ENCODE results near the gene RADIL.

RADIL gene

DNA sequence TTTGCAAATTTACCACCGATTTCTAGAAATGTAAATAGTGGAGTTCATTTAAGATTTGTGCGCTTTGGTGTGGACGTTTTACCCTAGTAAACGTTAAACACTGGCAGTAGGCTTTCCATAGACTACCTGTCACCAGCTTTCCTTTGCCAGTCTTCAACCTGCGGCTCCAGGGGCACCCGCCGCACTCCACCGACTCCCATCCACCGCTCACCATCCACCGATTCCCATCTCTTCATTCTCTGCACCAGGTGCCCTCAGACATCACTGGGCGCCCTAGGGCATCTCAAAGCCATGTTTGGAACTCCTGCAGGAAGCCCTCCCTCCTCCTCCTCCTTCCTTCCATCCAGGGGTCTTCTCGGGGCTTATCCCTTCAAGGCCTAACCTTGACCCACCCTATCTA is 109.5 kb downstream of the RADIL start:
- DNase-seq, result no peak

DNA sequence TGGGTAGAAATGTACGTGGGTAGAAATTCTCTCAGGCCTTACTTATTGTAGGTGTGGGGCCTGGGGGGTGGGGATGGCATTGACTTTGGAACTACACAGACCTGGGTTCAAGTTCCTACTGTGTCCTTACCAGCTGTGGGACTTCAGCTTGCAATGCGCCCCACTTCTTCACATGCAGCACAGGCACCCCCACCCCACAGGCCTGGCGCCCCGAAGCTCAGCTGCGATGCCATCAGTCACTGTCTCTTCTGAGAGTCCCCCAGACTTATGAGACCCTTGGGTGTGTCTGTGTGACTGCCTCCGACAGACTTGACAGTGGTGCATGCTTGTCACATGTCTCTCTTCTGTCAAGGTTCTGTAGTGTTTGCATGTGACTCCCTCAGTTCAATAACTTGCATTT is 111.2 kb downstream of the RADIL start:
- no peak for DNase-seq

DNA sequence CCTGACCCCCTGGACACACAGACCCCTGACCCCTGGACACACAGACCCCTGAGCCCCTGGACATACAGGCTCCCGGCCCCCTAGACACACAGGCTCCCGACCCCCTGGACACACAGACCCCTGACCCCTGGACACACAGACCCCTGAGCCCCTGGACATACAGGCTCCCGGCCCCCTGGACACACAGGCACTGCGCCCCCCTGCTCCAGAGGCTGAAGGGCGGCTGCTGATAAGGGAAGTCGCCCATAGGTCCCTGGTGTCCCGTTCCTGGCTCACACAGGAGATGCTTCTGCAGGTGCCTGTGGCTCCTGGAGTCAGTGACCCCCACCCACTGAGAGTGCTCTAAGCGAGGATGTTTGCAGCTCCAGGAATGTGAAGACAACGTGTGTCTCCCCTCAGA is 111.8 kb downstream of the RADIL start:
- no peak for DNase-seq

DNA sequence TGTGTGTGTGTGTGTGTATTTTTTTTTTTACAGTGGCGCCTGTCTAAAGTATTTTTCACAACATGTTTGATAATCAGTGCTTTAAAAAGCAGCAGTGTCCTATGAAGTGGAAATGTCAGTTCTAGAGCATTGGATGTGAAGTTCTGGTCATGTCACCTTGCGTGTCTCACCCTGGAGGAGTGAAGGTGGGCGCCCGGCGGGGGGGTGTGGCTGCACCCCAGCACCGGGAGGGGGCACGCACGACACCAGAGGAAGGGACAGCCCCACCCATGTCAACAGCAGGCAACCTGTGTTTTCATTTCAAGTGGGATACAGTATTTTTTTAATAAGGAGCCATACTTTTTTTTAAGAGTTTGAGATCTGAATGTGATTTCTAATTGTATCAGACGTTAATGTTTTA is 112.6 kb downstream of the RADIL start:
- no peak for DNase-seq

DNA sequence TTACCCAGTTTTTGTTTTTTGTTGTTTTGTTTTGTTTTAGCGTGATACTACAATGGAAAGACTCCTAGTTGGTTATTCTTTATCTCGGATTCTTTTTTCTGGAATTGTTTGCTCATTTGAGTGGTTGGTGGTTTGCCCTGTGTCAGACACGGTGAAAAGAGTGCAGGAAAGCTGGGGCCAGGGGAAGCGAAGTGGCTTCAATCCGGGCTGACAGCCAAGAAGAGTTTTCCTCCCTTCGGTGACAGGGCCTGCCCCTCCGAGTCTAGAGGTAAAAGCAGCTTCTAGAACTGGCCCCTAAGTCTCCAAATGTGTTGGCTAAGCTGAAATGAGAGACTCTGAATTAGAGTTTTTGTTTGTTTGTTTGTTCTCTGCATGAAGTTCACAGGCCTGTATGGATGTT is 113.8 kb downstream of the RADIL start:
- DNase-seq, result peak; percentile 12 to 53

DNA sequence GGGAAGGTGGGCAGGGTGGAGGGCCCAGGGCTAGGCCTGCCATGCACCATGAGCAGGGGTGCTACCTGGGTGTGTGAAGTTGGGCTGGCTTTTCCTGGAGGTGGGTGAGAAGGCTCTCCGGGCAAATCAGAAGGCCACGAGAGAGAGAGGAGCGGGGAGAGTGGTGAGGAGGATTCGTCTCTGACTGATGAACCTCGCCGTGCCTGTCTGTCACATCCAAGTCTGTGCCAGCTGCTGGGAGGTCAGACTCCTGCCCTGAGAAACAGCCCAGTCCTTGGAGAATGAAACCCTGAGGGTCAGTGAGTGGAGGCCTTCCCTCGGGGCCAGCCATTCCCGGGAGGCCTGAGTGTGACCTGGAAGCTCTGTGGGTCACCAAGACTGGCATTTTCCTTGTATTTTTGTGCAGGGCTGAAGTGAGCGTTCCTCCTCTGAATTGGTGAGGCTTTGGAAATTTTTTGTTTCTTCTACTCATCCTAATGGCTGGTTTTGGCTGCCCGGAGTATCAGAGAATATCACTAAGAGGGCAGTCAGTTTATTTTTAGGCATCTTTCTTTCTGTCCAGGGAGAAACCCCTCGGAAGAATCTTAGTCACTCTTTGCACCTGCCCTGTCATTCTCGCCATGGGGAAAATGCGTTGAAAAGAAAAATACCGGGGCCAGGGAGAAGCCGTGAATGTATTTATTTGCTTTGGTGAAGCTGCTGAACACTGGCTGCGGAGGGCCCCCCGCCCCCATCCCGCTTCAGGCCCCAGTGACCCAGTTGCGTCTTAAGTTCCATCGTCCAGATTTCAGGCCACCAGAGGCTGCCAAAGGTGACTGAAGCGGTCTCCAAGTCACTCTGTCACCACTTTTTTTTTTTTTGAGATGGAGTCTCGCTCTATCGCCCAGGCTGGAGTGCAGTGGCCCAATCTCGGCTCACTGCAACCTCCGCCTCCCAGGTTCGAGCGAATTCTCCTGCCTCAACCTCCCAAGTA is 114.6 kb downstream of the RADIL start:
- no peak for DNase-seq

DNA sequence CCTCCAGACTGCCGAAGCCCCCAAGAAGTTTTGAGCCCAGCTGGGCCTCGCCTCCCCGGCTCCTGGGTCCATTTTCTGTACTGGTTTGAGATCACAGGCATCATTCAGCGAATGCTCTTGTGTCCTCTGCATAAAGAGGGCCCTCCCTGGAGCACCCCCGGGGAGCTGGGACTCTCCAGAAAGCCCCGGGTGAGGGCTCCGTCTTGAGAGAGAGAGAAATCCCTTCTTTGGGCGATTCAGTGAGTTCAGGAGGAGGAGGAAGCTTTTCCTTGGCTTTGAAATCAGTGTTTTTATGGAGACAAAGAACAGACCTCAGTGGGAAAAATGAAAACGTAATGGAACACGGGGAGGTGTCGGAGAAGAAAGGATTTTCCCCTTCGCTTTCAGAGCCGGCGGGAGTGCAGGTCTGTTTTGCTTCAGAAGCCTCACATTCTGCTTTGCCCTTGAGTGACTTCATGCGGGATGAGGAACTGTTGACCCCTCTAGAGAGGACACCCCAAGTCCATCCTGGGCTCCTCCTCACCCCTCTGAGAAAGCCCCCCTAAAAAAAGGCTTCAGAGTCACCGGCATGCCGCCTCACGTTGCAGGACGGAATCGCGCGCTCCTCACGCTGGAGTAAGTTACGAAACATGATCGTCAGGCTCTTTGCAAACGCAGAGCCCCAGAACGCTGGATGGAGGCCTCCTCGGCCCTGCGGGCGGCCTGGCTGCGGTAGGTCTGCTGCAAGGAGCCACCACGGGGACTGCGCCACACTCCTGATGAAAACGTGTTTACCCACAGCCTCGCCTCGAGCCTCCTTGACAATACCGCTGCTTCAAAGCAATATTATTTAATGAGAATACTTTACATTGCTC is 116.6 kb downstream of the RADIL start:
- DNase-seq, result no peak

DNA sequence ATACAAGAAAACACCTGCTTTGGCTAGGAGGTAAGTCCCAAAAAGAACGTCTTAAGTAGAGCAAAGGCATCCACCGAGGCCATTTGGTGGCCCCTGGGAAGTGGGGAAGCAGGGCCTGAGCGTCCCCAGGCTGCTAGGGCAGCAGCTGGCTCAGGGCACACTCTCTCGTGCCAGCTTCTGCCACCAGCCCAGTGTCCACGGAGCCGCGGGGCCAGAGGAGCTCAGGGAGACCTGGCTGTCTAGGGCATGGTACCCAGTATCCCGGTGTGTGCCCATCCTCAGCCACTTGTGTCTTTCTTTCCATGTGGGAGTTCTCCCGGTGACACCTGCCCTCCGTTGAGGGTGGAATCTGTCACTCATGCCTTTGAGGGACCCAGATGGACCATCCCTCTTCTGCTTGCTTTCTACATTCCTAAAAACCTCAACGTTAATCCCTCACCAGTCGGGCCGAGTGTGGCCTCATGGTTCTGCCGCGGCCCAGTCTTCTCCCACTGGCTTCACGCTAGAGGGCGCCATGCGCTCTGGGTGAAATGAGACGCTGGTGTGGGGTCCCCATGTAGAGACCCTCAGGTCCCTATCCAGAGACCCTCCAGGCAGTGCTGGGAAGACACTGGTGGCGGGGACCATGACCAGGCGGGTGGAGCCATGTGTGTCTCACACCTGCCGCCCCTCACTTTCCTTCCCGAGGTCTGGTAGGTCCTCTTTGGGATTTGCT is 117.6 kb downstream of the RADIL start:
- no peak for DNase-seq

DNA sequence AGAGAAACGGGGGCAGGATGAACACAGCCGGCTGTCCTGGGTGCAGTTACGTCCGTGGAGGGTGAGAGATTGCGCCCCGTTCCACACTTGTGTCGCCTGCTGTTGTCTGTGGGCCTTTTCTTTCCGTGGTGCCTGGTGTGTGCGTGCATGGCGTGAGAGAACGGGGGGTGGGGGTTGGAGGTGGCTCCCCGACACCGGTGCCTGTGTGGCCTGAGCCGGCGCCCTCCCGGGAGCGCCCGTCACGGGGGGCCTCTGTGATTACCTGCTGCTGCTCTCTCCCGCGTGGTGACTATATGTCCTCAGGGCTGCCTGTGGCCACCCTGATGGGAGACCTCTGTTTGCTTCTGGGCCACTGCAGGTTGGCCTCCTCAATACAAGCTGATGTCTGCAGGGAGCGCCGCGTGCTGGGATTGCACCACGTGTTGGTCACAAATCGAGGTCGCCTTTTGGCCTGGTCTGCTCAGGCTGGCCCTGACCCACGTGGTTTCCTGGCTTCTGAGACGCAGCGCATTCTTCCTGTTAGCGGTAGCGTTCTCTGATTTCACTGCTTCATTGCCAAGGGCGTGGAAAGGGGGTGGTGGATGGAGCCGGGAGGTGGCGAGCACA is 119.0 kb downstream of the RADIL start:
- DNase-seq, result no peak

DNA sequence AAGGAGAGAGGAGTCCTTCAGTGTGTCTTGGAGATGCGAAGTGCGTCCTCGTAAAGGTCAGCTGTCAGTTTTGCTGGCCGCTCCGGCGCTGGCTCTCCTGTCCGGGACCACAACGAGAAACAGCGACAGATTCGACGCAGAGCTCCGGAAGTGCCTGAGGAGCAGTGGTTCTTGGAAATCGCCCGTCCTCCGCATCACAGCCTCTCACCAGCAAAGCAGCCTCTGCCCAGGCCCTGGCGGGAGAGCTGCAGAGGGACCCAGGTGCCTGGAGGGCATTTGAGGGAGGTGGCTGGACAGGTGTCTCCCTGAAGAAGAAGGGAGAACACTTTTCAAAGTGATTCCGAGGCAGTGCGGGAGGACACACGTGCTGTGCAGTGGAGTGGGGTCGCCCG is 119.7 kb downstream of the RADIL start:
- DNase-seq, result no peak

DNA sequence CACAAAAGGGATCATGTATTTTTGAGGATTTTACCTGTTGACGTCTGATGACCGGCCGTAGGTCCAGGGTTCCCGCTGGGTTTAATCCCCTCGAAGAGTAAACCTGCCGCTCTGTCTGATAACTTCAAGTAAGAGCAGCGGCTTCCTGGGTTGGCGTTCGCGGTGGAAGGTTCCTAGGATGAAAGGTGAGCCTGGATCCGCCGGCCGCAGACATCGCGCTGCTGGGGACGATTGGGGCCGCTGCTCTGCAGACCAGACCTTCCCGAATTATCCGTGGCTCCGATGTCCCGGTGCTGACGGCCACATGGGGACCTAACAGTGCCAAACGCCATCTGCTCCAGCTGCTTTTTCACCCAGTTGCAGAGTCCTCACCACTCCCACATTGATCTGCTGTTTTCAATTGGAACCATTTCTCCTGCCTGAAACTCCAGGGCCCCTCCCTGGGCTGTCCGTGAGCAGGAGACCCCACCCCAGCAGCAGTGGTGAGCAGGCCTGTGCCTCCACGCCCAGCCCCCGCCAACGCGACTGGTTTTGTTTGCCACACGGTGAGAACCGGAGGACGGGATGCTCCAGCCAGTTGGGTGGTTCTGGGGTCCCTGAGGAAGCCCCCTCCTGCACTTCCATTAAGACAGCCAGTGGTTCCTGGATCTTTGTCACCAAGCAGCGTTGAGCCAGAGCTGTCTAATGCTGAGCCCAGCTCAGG is 120.3 kb downstream of the RADIL start:
- no peak for DNase-seq

DNA sequence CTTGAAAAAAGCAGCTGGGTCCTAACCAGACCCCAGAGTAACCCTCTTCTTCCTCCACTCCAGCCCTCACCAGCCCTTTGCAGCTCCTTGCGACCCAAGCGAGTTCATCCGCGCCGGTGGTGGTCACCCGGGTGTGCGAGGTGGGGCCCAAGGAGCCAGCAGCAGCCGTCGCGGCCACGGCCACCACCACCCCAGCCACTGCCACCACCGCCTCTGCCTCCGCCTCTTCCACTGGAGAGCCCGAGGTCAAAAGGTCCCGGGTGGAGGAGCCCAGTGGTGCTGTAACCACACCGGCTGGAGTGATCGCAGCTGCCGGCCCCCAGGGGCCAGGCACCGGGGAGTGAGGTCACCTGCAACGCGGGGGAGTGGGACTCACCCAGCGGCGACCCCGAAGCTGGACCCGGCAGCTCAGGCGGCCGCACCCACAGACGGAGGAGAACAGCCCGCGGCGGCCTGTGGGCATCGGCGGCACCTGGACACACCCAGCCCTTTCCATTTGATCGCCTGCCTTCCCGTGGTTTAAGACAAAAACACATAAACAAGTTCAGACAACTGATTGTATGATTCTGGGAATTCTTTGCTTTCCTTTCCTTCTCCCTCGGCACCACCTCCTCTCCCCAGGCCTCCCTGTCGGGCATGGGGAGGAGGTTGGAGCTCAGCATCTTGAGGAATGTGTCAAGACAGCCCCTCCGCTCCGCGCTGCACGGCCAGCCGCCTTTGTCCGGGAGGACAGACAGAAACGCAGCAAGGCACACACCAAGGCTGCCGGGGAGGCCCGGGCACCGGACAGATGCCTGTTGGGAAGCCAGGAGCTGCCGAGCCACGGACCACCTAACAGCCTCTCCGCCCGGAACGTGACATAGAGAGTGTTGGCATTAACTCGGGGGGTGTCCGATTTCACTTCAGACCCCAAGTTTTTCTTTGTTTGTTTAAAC is 121.1 kb downstream of the RADIL start:
- DNase-seq, result no peak

DNA sequence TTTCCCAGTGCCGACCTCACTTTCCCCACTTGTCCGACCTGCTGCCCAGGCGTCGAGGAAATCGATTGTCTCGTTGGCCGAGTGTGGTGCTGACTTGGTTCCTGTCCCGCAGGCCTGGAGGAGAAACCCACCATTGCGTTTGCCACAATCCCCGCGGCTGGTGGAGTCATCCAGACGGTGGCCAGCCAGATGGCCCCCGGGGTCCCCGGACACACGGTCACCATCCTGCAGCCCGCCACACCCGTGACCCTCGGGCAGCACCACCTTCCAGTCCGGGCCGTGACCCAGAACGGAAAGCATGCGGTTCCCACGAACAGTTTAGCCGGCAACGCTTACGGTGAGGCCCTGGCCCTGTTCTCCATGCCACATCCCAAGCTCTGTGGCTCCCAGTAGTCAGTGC is 122.6 kb downstream of the RADIL start:
- DNase-seq, result no peak

DNA sequence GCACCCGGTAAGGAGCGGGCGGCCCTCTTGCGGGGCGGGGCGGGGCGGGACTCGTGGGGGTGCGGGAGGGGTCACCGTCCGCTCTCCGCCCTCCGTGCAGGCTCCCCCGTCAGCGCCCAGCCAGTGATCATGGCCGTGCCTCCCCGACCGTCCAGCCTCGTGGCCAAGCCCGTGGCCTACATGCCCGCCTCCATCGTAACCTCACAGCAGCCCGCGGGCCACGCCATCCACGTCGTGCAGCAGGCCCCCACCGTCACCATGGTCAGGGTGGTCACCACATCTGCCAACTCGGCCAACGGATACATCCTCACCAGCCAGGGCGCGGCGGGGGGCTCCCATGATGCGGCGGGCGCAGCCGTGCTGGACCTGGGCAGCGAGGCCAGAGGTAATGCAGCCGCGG is 124.3 kb downstream of the RADIL start:
- no peak for DNase-seq

DNA sequence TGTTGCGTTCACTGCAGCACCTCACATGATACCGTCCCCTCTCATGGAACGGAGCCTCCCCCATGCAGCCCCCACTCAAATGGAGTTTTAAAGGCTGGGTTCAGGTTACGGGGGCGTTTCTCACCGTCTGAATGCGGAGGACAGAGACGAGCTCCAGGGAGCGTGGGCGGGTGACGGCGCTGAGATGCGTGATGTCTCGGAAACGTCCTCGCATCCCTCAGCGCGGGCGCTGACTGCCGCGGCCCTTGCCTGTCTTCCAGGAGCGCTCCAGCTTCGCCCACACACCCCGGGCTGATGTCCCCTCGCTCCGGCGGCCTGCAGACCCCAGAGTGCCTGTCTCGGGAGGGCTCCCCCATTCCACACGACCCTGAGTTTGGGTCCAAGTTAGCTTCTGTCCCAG is 124.7 kb downstream of the RADIL start:
- DNase-seq, result no peak

DNA sequence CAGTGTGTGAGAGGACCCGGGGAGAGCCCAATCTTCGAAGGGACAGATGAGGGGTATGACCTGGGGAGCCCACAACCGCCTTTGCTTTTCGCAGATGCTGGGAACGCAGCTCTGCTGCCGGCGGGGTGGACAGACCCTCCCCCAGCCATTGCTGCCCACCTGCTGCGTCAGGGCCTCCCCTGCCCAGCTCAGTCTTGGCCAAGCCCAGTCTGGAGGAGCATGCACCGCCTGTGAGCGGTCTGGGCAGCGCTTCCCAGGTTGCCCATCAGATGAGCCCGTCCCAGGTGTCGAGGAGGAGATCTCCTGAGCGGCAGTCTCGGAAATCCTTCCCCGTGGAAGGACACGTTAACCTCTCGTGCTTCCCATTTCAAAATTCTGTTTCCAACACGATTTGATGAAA is 125.4 kb downstream of the RADIL start:
- no peak for DNase-seq

DNA sequence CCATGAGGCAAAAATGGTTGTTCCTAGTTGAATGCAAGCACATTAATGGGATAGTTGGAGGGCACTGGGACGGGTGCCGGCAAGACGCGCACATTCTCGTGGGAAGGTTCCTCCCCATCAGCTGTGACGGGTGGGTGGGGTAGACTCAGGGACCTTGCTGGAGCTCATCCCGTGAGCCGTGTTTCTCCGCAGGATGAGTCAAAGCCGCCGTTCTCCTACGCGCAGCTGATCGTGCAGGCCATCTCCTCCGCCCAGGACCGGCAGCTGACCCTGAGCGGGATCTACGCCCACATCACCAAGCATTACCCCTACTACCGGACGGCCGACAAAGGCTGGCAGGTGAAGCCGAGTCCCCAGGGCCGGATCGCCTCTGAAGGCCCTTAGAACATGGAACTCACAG is 128.5 kb downstream of the RADIL start:
- no peak for DNase-seq

DNA sequence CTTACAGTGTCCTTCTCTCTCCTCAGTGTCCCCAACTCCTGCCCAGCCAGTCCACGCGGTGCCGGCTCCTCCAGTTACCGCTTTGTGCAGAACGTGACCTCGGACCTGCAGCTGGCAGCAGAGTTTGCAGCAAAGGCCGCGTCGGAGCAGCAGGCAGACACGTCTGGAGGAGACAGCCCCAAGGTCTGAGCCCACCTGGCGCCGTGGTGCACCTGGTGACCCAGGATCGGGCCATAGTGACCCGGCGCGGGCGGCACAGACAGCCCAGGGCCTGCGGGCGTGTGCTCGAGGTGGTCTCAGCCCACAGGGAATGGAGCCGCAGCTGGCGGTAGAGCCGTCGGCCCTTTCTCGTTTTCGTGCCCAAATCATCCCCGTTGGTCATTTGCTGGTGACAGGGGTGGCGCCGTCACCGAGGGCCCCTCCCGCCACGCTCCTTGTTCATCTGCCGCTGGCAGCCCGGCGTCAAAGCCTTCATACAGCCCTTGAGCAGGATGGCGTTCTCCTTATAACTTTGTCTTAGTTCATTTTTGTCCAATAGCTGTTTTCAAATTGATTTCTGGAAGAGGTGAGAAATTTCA is 129.0 kb downstream of the RADIL start:
- DNase-seq, result no peak

DNA sequence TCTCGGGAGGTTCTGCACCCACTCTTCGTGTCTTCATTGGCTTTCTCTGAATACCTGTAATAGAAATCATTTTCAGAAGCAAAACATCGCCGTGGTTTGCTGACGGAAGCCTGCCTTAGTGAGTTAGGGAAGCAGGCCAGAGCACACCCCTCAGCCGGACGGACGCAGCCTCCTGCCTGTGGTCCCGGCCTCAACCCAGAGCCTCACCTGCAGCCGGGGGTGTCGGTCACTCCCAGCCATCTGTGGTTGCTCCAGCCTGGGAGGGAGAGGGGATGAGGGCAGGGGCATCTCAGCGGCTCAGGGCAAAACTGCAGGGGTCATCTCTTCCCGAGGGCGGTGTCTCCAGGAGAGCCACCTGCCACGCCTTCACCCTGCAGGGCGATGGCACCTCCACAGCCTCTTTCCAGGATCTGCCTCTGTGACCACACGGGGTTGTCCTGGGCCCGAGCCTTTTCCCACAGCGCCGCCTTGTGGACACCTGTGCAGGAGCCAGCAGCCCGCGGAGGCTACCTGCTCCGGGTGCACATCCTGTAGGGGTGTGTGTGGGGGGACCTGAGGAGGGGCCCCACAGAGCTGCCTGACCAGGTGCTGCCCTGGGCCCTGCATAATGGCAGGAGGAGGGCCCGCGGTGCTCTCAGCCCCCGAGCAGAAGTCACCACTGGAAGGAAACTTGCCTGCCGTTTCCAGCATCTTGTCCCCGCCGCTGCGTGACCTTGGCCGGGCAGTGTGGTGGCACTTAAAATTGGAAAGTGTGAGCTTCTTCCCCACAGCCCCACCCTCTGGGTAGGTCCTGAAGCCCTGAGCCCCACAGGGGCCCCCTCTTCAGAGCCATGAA is 129.7 kb downstream of the RADIL start:
- DNase-seq, result peak; percentile 76 to 89

Measured in SHP77 (cell line).